Adrenal gland (tissue), 5 donors: ENCODE measurements around the gene RBMXL3.

Experiments used
- CTCF ChIP-seq, 6 experiments: fragments of 450-650 bp in 4 of 6; fragments of 200-600 bp in 2 of 6; sonication (generic) in 1 of 6; IDR thresholded peaks; 1 replicate in 5 of 6; 2 replicates in 1 of 6; pipeline versions ENCODE4 v1.5.1 to v1.8.0; 2016 to 2021; ENCODE audit warnings: antibody characterized with exemption in 6 of 6, mild to moderate bottlenecking in 2 of 6, moderate library complexity in 1 of 6
- POLR2A ChIP-seq, 2 donors: fragments of 450-650 bp; IDR thresholded peaks; one replicate each; pipeline ENCODE4 v1.6.1; 2017; ENCODE audit warnings: antibody characterized with exemption in 2 of 2, mild to moderate bottlenecking in 2 of 2, moderate library complexity in 1 of 2
- donor health status: DM: no; HTN: no; CAD: no.

GRCh38 chrX:115214605-115215004 lies 25.4 kb downstream of the RBMXL3 start:
- no peak for TF ChIP-seq CTCF (IDR thresholded peaks at IDR 0.05)
- no peak for TF ChIP-seq POLR2A (IDR thresholded peaks at IDR 0.05)
